B cell (primary cell): Measurements from ENCODE around the gene NATD1. TPM values are rescaled to one million over a fixed set of nuclear protein-coding genes. Genes with fewer than 3 reads are reported as not detected.
A peak's percentile ranks its signal among the peaks of the same experiment; 100 is the strongest.

Source experiments
- ATAC-seq: fragments of 200-7000 bp; cut with Tn5 transposase; one replicate; pipeline ENCODE4 v1.10.0; 2021; ENCODE audit warnings: low read depth, mild to moderate bottlenecking, moderate number of reproducible peaks, moderate library complexity
- CTCF ChIA-PET: fragments of 350-600 bp; sonication (Branson Sonifier 250); formaldehyde crosslinking; loops from one replicate; lab custom pipeline; 2021; ENCODE audit warnings: antibody characterized with exemption, inconsistent platforms; lab: Charles Lee
- POLR2A ChIA-PET: fragments of 350-600 bp; sonication (Branson Sonifier 250); formaldehyde crosslinking; loops from one replicate; lab custom pipeline; 2021; ENCODE audit warnings: antibody characterized with exemption; lab: Charles Lee
- DNase-seq: peaks from one replicate; pipeline ENCODE4 v3.0.0; 2013
- H2AFZ ChIP-seq: 2 replicates; pipeline ENCODE4 v1.6.1; 2012; ENCODE audit warnings: mild to moderate bottlenecking, low read depth, low read length; ENCODE audit not compliant: insufficient read depth, poor library complexity, severe bottlenecking
- H3K27ac ChIP-seq, 2 donors: 1 replicate in 1 of 2; 2 replicates in 1 of 2; pipeline ENCODE4 v1.5.1; 2012 to 2013; ENCODE audit warnings: low read length in 2 of 2, mild to moderate bottlenecking in 2 of 2, moderate library complexity in 1 of 2
- H3K27me3 ChIP-seq, 4 experiments: fragments of 200-600 bp in 1 of 4; sonication (generic) in 1 of 4; replicated peaks in 1 of 4; 1 replicate in 2 of 4; 2 replicates in 2 of 4; pipeline versions ENCODE4 v1.6.1 to v1.7.0; 2013 to 2016; ENCODE audit warnings: low read length in 3 of 4, mild to moderate bottlenecking in 2 of 4, mixed read lengths in 1 of 4, moderate library complexity in 1 of 4; ENCODE audit not compliant: insufficient read depth in 4 of 4, control insufficient read depth in 3 of 4; ENCODE audit errors: control extremely low read depth in 1 of 4
- H3K36me3 ChIP-seq, 2 experiments: replicated peaks in 1 of 2; 1 replicate in 1 of 2; 2 replicates in 1 of 2; pipeline versions ENCODE4 v1.6.1 to v1.7.1; 2013; ENCODE audit warnings: low read length in 1 of 2; ENCODE audit not compliant: insufficient read depth in 2 of 2, control insufficient read depth in 1 of 2; ENCODE audit errors: control extremely low read depth in 1 of 2, extremely low read depth in 1 of 2
- H3K4me1 ChIP-seq, 2 donors: fragments of 200-600 bp in 1 of 2; sonication (generic) in 1 of 2; 1 replicate in 1 of 2; 2 replicates in 1 of 2; pipeline versions ENCODE4 v1.5.1 to v1.6.1; 2013 to 2017; ENCODE audit warnings: low read length in 2 of 2; ENCODE audit not compliant: control insufficient read depth in 2 of 2, insufficient read depth in 2 of 2
- H3K4me2 ChIP-seq: replicated peaks from 2 replicates; pipeline ENCODE3; 2012; ENCODE audit warnings: mild to moderate bottlenecking, low read depth, low read length; ENCODE audit not compliant: poor library complexity, severe bottlenecking
- H3K4me3 ChIP-seq, 5 experiments: fragments of 200-600 bp in 1 of 5; sonication (generic) in 1 of 5; 1 replicate in 3 of 5; 2 replicates in 2 of 5; pipeline versions ENCODE4 v1.5.1 to v1.7.0; 2011 to 2016; ENCODE audit warnings: low read length in 4 of 5, mild to moderate bottlenecking in 4 of 5, low read depth in 2 of 5, control low read depth in 1 of 5, moderate library complexity in 1 of 5; ENCODE audit not compliant: insufficient read depth in 1 of 5; ENCODE audit errors: control extremely low read depth in 1 of 5, extremely low read depth in 1 of 5
- H3K79me2 ChIP-seq: fragments of 200-600 bp; sonication (generic); one replicate; pipeline ENCODE4 v1.6.0; 2016; ENCODE audit warnings: low read length; ENCODE audit not compliant: control insufficient read depth, insufficient read depth
- H3K9ac ChIP-seq: fragments of 200-600 bp; sonication (generic); 2 replicates; pipeline ENCODE4 v1.6.1; 2017; ENCODE audit warnings: mild to moderate bottlenecking, low read length, moderate library complexity
- H3K9me3 ChIP-seq, 3 donors: one replicate each; pipeline versions ENCODE4 v1.6.1 to v1.7.1; 2013; ENCODE audit warnings: low read length in 2 of 3; ENCODE audit not compliant: control insufficient read depth in 2 of 3, insufficient read depth in 1 of 3; ENCODE audit errors: control extremely low read depth in 1 of 3
- H4K20me1 ChIP-seq: 2 replicates; pipeline ENCODE4 v1.6.0; 2012; ENCODE audit warnings: mild to moderate bottlenecking, low read length; ENCODE audit not compliant: insufficient read depth, control insufficient read depth, poor library complexity, severe bottlenecking
- H3K27ac Mint-ChIP-seq: one replicate; pipeline ENCODE4 v1.8.0; 2021; ENCODE audit warnings: mixed read lengths
- H3K27me3 Mint-ChIP-seq: one replicate; pipeline ENCODE4 v1.8.0; 2021; ENCODE audit warnings: mixed read lengths
- H3K4me1 Mint-ChIP-seq: one replicate; pipeline ENCODE4 v1.8.0; 2021; ENCODE audit warnings: mixed read lengths
- H3K4me3 Mint-ChIP-seq: one replicate; pipeline ENCODE4 v1.8.0; 2021; ENCODE audit warnings: mixed read lengths
- H3K9me3 Mint-ChIP-seq: one replicate; pipeline ENCODE4 v1.8.0; 2022; ENCODE audit warnings: mixed read lengths; ENCODE audit not compliant: insufficient read depth
- CTCF ChIP-seq: fragments of 200-600 bp; IDR thresholded peaks from one replicate; pipeline ENCODE4 v1.8.0; 2022; ENCODE audit warnings: antibody characterized with exemption, mild to moderate bottlenecking
- EZH2 ChIP-seq: IDR thresholded peaks from 2 replicates; pipeline ENCODE4 v1.6.1; 2012; ENCODE audit warnings: borderline replicate concordance, low read depth, mild to moderate bottlenecking, moderate library complexity, low read length; ENCODE audit not compliant: insufficient read depth, poor library complexity, severe bottlenecking
- whole genome bisulfite sequencing: methylation state at CpG from one replicate; pipeline ENCODE4 v1.1.5; 2013; ENCODE audit warnings: missing lambda C conversion rate; ENCODE audit not compliant: insufficient coverage; 5-methylcytosine and 5-hydroxymethylcytosine counted together
- intact Hi-C: fragments of 100-400 bp; cut with micrococcal nuclease; formaldehyde crosslinking; loops from one replicate; pipeline ENCODE4 v1.10.0; 2022
- polyA plus RNA-seq: library from polyadenylated mRNA; depleted of rRNA; stranded (reverse); fragments of >200 nt; gene quantifications from 2 replicates; pipeline ENCODE4 v1.2.3, GENCODE V29; 2012
- total RNA-seq, 2 donors: library from RNA; stranded (reverse); fragments of 120-200 nt in 1 of 2; gene quantifications; 1 replicate in 1 of 2; 2 replicates in 1 of 2; pipeline versions ENCODE4 v1.2.3 to v1.2.4, GENCODE V29; 2013 to 2022

Gene NATD1
- total and polyA plus RNA-seq, 2 donors (not counting 1 experiment from before 2014, with no cell fraction given), result 2.0 to 6.7 TPM

GRCh38 chr17:21275047-21275578 is 21.9 kb upstream of the NATD1 start:
- Histone ChIP-seq H3K27me3 (no peaks in the 10 kb centered on the region), H3K9ac (peak overlapping the region; percentile 83), H3K4me3 (peak overlapping the region; percentile 34 to 84 (median 71)), H3K4me2 (peak overlapping the region; percentile 99), H3K27ac (no peak overlapping the region), H3K79me2 (peaks cover 12% of the 10 kb centered on the region), H4K20me1 (no peaks in the 10 kb centered on the region), H2AFZ (peak overlapping the region; percentile 97), H3K36me3 (no peaks in the 10 kb centered on the region), H3K9me3 (no peaks in the 10 kb centered on the region), H3K4me1 (peaks cover 29 to 35% of the 10 kb centered on the region in 2 donors)
- POLR2A ChIA-PET, result interaction anchor here (1.0 to 1.9 kb wide), 4 partner anchors 12 to 24 kb away, joined by 4 to 18 read pairs (median 8); partner anchors contain the start of gene NATD1
- no peaks in the 10 kb centered on the region for H3K9me3 Mint-ChIP-seq
- intact Hi-C loops, result loop anchor here (1.0 to 5.0 kb wide), 5 partner anchors 13 to 277 kb away; partner anchors contain the start of genes DHRS7B, NATD1 and TMEM11
- no peaks in the 10 kb centered on the region for H3K27me3 Mint-ChIP-seq
- peak overlapping the region; percentile 98 for H3K4me3 Mint-ChIP-seq
- ATAC-seq, result peak; percentile 3
- TF ChIP-seq EZH2 (no peak), CTCF (no peak)
- CTCF ChIA-PET, result interaction anchor here (0.9 to 9.8 kb wide), 9 partner anchors 12 to 237 kb away, joined by 3 to 170 read pairs (median 7); partner anchors contain the start of gene USP22
- H3K27ac Mint-ChIP-seq, result no peak overlapping the region
- peaks cover 28% of the 10 kb centered on the region for H3K4me1 Mint-ChIP-seq
- under 1% methylated on average over 18 of the region's 20 CpGs for WGBS
- DNase-seq, result no peak
